A549 (cell line): ENCODE results near the gene ADAMTS2.

ENCODE experiments used
- BHLHE40 ChIP-seq: IDR thresholded peaks from 2 replicates; pipeline ENCODE4 v1.6.1; 2012; ENCODE audit warnings: low read depth, low read length, inconsistent platforms
- CBX2 ChIP-seq: fragments of 200-600 bp; sonication (generic); IDR thresholded peaks from 2 replicates; pipeline ENCODE4 v1.6.1; 2016; ENCODE audit warnings: low read depth, mild to moderate bottlenecking, borderline replicate concordance
- CEBPB ChIP-seq, 2 experiments: fragments of >200 bp in 1 of 2; sonication (Bioruptor Twin) in 1 of 2; formaldehyde crosslinking in 1 of 2; IDR thresholded peaks; 2 replicates each; pipeline ENCODE4 v1.6.1; 2012 to 2016
- EP300 ChIP-seq, 2 experiments: fragments of >200 bp; sonication (Bioruptor Twin); formaldehyde crosslinking; IDR thresholded peaks; 2 replicates in 1 of 2; 3 replicates in 1 of 2; pipeline ENCODE4 v1.6.1; 2016 to 2017
- ESRRA ChIP-seq: fragments of 150-350 bp; IDR thresholded peaks from 2 replicates; pipeline ENCODE4 v1.6.1; 2014; ENCODE audit warnings: mild to moderate bottlenecking, low read length, borderline replicate concordance
- HDAC2 ChIP-seq: fragments of 200-600 bp; sonication (generic); IDR thresholded peaks from 2 replicates; pipeline ENCODE4 v1.6.1; 2016
- KDM5A ChIP-seq: fragments of 200-600 bp; sonication (generic); IDR thresholded peaks from 2 replicates; pipeline ENCODE4 v1.6.1; 2016; ENCODE audit warnings: antibody characterized with exemption, mild to moderate bottlenecking
- NR3C1 ChIP-seq: fragments of >200 bp; sonication (Bioruptor Twin); formaldehyde crosslinking; IDR thresholded peaks from 3 replicates; pipeline ENCODE4 v1.6.1; 2017
- PHF8 ChIP-seq: fragments of 200-600 bp; sonication (generic); IDR thresholded peaks from 2 replicates; pipeline ENCODE4 v1.6.1; 2016; ENCODE audit warnings: low read depth, mild to moderate bottlenecking, antibody characterized with exemption, moderate library complexity, borderline replicate concordance
- POLR2A ChIP-seq: IDR thresholded peaks from 2 replicates; pipeline ENCODE4 v1.6.1; 2012; ENCODE audit warnings: mild to moderate bottlenecking, low read length
- RAD21 ChIP-seq, 2 experiments: fragments of >200 bp in 1 of 2; sonication (Bioruptor Twin) in 1 of 2; formaldehyde crosslinking in 1 of 2; IDR thresholded peaks in 1 of 2; conservative IDR thresholded peaks in 1 of 2; 2 replicates in 1 of 2; 3 replicates in 1 of 2; pipeline ENCODE4 v1.6.1; 2012 to 2018; ENCODE audit warnings: inconsistent platforms in 1 of 2
- SMC3 ChIP-seq: fragments of >200 bp; sonication (Bioruptor Twin); formaldehyde crosslinking; IDR thresholded peaks from 3 replicates; pipeline ENCODE4 v1.6.1; 2018; ENCODE audit warnings: inconsistent platforms
- TF ChIP-seq, protein P1 (sequence below): fragments of >200 bp; sonication (Bioruptor Twin); formaldehyde crosslinking; IDR thresholded peaks from 3 replicates; pipeline ENCODE4 v1.5.1; 2016

DNA sequence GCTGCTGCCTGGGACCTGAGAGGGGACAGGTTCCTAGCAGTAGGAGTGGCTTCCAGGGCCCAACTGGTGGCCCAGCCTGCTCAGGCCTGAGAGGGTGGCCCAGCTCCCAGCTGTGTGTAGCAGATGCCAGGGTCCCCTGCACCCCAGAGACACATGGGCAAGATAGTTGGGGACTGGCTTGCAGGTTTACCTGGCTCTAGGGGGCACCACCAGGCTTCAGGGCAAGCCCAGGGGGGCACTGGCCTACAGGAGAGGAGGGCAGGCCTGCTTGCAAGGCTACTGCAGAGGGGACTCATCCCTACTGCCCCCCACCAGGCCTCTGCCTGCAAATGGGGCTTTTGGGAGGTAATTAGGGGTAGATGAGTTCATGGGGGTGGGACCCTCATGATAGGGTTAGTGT is 161.8 kb downstream of the ADAMTS2 start:
- TF ChIP-seq, protein P1, sequence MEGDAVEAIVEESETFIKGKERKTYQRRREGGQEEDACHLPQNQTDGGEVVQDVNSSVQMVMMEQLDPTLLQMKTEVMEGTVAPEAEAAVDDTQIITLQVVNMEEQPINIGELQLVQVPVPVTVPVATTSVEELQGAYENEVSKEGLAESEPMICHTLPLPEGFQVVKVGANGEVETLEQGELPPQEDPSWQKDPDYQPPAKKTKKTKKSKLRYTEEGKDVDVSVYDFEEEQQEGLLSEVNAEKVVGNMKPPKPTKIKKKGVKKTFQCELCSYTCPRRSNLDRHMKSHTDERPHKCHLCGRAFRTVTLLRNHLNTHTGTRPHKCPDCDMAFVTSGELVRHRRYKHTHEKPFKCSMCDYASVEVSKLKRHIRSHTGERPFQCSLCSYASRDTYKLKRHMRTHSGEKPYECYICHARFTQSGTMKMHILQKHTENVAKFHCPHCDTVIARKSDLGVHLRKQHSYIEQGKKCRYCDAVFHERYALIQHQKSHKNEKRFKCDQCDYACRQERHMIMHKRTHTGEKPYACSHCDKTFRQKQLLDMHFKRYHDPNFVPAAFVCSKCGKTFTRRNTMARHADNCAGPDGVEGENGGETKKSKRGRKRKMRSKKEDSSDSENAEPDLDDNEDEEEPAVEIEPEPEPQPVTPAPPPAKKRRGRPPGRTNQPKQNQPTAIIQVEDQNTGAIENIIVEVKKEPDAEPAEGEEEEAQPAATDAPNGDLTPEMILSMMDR = no peak
- TF ChIP-seq PHF8 (no peak), CEBPB (IDR thresholded peaks at IDR 0.05) (no peak), EP300 (IDR thresholded peaks at IDR 0.05) (no peak), NR3C1 (no peak), KDM5A (no peak), POLR2A (no peak), HDAC2 (no peak), RAD21 (conservative IDR thresholded peaks at IDR 0.05 in 1 of 2, IDR thresholded peaks at IDR 0.05 in 1 of 2) (no peak), SMC3 (no peak), BHLHE40 (no peak), CBX2 (no peak), ESRRA (no peak)
